ENCODE results near the gene HOXC4.
"Not testable (repeated sequence)": the region's sequence is repeated elsewhere in the genome, so short reads cannot be mapped to it uniquely, and the experiment has no call there.

HOXC4 gene

GRCh38 chr12:54041097-54041690 is 12.4 kb upstream of the HOXC4 start:
- DNase-seq (ENCODE audit: low read depth): no peak

DNA sequence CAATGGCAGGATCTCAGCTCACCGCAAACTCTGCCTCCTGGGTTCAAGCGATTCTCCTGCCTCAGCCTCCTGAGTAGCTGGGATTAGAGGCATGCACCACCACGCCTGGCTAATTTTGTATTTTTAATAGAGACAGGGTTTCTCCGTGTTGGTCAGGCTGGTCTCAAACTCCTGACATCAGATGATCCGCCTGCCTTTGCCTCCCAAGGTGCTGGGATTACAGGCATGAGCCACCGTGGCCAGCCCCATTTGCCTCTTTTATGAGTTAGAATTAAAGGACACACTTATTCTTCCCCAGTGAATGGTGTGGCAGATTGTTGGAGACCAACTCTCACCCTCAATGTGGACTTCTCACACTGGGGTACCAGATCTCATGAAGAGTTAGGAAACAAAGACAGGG is 11.6 kb upstream of the HOXC4 start:
- not testable (repeated sequence) for DNase-seq (ENCODE audit: low read depth)

DNA sequence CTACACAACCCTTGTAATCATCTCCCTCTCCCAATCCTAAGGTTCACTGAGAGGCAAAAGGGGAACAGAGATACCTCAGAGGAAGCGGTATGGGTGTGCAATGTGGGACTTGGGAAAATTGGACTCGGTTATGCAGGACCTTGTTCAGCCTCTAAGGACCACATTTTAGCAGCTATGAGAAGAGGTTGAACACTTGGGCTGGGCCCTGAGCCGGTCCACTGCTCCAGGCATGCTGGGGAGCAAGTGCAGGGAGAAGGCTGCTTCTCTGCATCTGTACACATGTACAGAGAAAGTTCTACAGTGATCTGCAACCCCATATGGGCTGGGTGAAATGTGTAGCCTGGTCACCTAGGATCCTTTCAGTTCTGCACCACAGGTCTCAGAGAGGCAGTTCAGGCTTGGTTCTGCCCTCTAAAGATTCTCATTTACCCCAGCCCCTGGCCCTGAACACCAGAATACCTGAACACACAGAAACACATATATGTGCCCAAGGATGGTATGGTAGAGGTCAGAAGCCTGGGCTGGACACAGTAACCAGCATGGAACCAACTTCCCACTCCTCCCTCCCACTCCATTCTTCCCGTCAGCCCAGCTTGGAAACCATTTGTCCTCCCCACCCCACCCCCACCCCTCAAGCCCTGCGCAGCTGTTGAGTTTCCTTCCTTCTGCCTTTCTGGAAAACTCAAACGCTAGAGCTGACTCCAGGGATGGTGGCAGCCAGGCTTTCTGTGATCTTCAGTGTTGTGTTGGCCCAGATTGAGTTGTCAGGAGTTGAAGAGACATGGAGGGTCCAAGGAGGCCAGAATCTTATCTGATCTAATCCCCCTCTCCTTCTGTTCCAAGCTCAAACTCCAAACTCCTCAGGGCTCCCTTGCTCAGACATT is 10.4 kb upstream of the HOXC4 start:
- DNase-seq (ENCODE audit: low read depth): no peak

DNA sequence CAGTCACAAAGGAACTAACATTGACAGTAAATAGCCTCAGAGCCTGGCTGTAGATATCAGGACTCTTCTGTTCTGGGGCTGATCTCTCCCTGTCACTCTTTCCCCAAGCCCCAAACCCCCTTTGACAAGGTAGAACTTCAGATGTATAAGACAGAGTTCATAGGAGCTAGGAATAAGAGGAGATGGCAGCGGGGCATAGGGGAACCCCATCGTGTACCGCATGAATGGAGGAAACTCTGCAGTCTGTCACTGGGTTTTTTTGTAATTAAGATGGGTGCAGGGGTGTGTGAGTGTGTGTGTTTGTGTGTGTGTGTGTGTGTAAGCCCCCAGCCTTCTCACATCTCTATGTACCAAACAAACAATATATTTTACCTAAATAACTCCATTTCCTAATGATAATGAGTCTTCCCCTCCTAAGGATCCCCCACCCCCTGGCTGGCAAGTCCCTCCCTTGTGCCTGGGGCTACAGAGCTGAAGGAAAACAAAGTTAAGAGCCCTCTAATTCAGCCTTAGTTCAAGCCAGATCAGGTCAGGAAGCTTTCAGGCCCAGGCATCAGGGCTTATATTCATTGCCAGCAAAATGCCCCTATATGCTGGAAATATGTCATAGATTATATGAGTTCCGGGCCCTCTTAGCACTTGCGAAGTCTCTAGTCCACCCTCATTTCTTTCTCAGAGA is 9.1 kb upstream of the HOXC4 start:
- DNase-seq (ENCODE audit: low read depth): no peak

- DNase-seq (ENCODE audit: low read depth): no peak
Observed at GRCh38 chr12:54045401-54045800, 8.2 kb upstream of the HOXC4 start.

- DNase-seq (ENCODE audit: low read depth): no peak
Observed at GRCh38 chr12:54045868-54046521, 7.6 kb upstream of the HOXC4 start.

GRCh38 chr12:54046809-54047159 is 6.9 kb upstream of the HOXC4 start:
- no peak for DNase-seq (ENCODE audit: low read depth)

- DNase-seq (ENCODE audit: low read depth): no peak
Observed at GRCh38 chr12:54047160-54047963, 6.3 kb upstream of the HOXC4 start.

DNA sequence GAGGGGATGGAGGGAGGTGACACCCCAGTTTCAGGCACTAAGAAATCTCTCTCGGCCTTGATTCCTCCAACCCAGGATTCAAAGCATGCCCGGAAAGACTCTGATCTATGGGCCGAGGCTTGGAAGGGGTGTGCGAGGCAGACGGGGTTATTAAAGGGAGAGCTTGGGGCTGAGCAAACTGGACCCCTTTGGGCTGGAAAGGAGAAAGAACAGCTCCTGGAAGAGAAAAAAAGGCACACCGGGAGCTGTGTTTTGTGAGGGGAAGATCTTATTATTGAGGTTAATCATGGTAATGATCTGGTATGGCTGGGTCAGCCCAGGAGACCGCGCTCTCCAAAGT is 5.7 kb upstream of the HOXC4 start:
- DNase-seq (ENCODE audit: low read depth): no peak

DNA sequence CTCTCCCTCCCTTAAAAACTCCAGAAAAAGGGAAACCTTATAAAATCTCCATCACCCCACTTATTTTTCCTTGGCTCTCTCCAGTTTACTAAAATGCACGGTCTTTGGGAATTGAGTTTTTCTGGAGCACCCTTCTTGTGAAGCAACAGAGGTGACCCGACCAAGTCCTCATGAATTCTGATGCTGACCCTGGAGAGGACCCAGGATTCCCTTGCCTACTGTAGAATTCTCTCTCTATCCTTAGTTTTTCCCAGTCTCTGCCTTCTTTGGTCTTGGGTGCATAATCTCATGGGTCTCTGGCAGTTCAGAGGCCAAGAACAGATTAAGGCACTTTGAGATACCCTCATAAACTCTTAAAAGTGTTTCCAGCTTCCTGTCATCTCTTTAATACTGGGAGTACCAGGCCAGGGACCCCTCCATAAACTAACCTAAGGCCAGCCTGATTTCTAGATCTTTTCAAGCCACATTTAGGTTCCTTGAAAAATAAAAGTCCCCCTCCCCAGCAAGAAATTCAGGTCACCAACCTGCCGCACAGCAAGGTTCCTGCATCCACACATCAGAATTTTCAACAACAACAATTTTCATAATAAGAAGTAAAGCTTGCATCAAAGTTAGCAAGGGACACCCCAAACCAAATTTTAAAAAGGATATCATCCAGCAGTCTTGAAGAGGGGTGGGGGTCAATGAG is 5.1 kb upstream of the HOXC4 start:
- no peak for DNase-seq (ENCODE audit: low read depth)

DNA sequence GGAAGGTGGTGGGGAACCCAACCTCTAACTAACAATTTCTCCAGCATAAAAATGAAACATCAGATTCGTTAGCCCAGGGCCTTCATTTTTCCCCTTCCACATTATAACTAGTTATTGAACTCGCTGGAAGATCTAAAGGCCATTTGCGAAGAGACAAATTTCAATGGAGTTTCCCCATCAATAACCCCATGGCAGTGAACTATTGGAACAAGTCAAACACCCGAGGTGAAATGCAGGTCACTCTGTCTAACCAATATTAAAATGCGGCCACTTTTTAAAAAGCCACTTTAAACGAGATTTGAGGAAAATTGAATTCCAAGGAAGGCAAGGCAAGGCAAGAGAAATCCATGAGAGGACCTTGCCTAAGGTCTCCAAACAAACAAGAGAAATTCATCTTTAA is 4.5 kb upstream of the HOXC4 start:
- DNase-seq (ENCODE audit: low read depth): no peak

- no peak for DNase-seq (ENCODE audit: low read depth)
Observed at GRCh38 chr12:54050482-54050810, 3.2 kb upstream of the HOXC4 start.

GRCh38 chr12:54051026-54051842 is 2.4 kb upstream of the HOXC4 start:
- no peak for DNase-seq (ENCODE audit: low read depth)

DNA sequence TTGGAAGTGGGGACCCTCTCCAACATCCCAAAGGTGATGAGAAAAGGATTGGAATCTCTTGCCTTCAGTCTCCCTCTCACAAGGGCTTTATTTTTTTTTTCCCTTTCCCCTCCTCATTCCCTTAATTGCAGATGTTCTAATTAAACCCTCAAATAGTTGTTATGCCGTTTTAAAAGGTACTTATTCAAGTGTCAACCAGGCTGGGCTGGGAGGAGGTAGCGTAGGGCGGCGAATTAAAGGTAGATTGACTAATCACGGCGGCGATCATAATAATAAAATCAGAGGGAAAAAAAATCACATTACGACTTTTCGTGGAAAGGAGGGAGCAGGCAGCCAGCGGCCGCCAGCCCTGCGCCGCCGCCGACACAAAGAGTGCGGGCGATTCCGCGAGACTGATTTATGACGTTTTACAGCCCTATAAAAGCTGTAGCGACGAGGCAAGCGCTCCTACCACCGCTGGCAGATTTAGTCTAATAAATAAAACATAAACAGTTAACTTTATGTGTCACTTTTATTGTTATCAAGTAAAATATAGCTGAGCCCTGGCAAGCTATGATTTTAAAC is 1.7 kb upstream of the HOXC4 start:
- DNase-seq (ENCODE audit: low read depth): no peak

DNA sequence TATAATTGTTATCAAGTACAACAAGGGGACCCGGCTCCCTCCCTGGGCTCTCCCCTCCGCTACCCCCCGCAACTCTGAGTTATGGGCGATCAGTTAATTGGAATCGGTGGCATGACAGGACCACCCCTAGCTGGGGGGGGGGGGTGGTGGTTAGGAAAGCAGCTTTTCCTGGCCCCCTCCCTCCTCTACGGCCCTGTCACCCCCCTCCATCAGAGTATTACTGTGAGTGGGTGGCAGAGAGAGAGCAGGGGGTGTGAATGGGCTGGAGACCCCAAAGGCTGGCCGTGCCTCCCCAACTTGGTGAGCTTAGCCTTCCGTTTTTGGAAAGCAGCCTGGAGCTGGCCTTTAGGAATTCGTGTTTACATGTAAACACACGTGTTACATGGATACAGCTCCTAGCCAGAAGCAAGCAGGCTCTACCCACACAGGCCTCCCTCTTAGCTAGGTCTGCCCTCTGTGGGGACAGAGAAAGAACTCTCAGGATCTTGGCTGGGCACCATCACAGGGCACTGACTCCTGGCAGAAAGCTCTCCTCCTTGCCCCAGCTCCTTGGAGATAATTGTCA is 1.1 kb upstream of the HOXC4 start:
- DNase-seq (ENCODE audit: low read depth): no peak

GRCh38 chr12:54053003-54053750 is 458 bp upstream of the HOXC4 start:
- DNase-seq (ENCODE audit: low read depth): no peak

DNA sequence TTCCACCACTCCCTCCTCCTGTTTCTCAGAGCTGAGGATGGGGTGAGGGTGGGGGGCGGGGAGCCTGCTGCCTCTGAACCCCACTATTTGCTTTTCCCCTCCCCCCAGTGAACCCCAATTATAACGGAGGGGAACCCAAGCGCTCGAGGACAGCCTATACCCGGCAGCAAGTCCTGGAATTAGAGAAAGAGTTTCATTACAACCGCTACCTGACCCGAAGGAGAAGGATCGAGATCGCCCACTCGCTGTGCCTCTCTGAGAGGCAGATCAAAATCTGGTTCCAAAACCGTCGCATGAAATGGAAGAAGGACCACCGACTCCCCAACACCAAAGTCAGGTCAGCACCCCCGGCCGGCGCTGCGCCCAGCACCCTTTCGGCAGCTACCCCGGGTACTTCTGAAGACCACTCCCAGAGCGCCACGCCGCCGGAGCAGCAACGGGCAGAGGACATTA is 1.1 kb downstream of the HOXC4 start:
- DNase-seq (ENCODE audit: low read depth): no peak

DNA sequence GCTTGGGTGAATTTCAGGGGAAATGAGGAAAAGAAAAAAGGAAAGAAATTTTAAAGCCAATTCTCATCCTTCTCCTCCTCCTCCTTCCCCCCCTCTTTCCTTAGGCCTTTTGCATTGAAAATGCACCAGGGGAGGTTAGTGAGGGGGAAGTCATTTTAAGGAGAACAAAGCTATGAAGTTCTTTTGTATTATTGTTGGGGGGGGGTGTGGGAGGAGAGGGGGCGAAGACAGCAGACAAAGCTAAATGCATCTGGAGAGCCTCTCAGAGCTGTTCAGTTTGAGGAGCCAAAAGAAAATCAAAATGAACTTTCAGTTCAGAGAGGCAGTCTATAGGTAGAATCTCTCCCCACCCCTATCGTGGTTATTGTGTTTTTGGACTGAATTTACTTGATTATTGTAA is 1.9 kb downstream of the HOXC4 start:
- DNase-seq (ENCODE audit: low read depth): no peak

DNA sequence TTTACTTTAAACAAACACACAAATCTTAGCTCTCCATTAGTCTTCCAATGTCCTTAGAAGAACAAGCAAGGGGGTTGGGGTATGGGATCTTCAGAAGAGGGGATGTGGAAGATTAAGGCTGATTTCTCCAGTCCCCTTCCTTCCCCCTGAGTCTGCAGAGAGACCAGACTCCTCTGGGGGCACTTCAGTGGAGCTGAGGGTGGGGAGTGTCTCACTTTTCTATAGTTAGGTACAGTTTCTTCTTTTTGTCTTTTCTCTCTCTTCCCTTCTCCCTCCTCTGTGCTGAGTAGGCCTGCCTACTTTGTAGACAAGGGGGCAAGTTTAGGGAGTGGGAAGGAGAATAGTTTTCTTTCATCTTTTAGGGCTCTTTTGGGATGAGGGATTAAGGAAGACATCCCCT is 2.5 kb downstream of the HOXC4 start:
- no peak for DNase-seq (ENCODE audit: low read depth)

All from activated T-cell treated with anti-CD3 and anti-CD28 coated beads for 1 hour (primary cell).